HCT116 (cell line): ENCODE measurements around the gene ZNF594. TPM values are rescaled to one million over a fixed set of nuclear protein-coding genes. Genes with fewer than 3 reads are reported as not detected.

Source experiments
- ATAC-seq: fragments of 200-7000 bp; cut with Tn5 transposase; 2 replicates; pipeline ENCODE4 v1.9.1; 2020; ENCODE audit warnings: mild to moderate bottlenecking, moderate library complexity
- BruUV-seq: library from RNA; stranded (reverse); fragments of 400-500 nt; replicated peaks from 2 replicates; lab custom pipeline; 2021; lab: Mats Ljungman, UMichigan
- CTCF ChIA-PET: fragments of 300-600 bp; sonication (Branson Sonifier 250); formaldehyde crosslinking; loops from one replicate; lab custom pipeline; 2021; ENCODE audit warnings: antibody characterized with exemption; lab: Charles Lee
- POLR2A ChIA-PET: fragments of 300-600, 350-600 bp; sonication (Branson Sonifier 250); formaldehyde crosslinking; loops from one replicate; lab custom pipeline; 2021; ENCODE audit warnings: antibody characterized with exemption; lab: Charles Lee
- RAD21 ChIA-PET, 2 experiments: fragments of 300-600 bp; sonication (Branson Sonifier 250); formaldehyde crosslinking; loops; one replicate each; lab custom pipeline; 2023; ENCODE audit warnings: low total read pairs in 2 of 2; ENCODE audit not compliant: uncharacterized antibody in 2 of 2, unreplicated experiment in 2 of 2, low non-redundant PET in 1 of 2; lab: Charles Lee
- DNase-seq: peaks from one replicate; pipeline ENCODE4 v3.0.0-alpha.2; 2010; ENCODE audit warnings: low read depth, low spot score
- H2AFZ ChIP-seq: fragments of 200-600 bp; shearing (Covaris generic), sonication (generic); 2 replicates; pipeline ENCODE4 v1.6.1; 2017; ENCODE audit warnings: low read depth, mixed run types, mixed read lengths, antibody characterized with exemption, low read length; ENCODE audit not compliant: poor library complexity, severe bottlenecking
- H3K27ac ChIP-seq: 2 replicates; pipeline ENCODE4 v1.5.1; 2012; ENCODE audit warnings: low read depth, low read length
- H3K27me3 ChIP-seq: fragments of 200-600 bp; sonication (generic); 2 replicates; pipeline ENCODE4 v1.6.1; 2016; ENCODE audit warnings: mixed run types, low read length, mixed read lengths; ENCODE audit not compliant: insufficient read depth
- H3K36me3 ChIP-seq, 2 experiments: fragments of 200-500 bp in 1 of 2; fragments of 200-600 bp in 1 of 2; sonication (Bioruptor generic) in 1 of 2; sonication (generic) in 1 of 2; 2 replicates each; pipeline versions ENCODE4 v1.5.1 to v1.6.1; 2014 to 2016; ENCODE audit warnings: low read length in 2 of 2, inconsistent platforms in 1 of 2, mixed read lengths in 1 of 2, mixed run types in 1 of 2; ENCODE audit not compliant: insufficient read depth in 2 of 2, control insufficient read depth in 1 of 2
- H3K4me1 ChIP-seq, 2 experiments: fragments of 200-600 bp in 1 of 2; sonication (generic) in 1 of 2; 2 replicates each; pipeline versions ENCODE4 v1.5.1 to v1.6.1; 2012 to 2017; ENCODE audit warnings: low read length in 2 of 2, inconsistent platforms in 1 of 2, mild to moderate bottlenecking in 1 of 2, mixed read lengths in 1 of 2, mixed run types in 1 of 2, moderate library complexity in 1 of 2; ENCODE audit not compliant: insufficient read depth in 2 of 2, control insufficient read depth in 1 of 2
- H3K4me2 ChIP-seq: fragments of 200-600 bp; sonication (generic); 2 replicates; pipeline ENCODE4 v1.6.1; 2017; ENCODE audit warnings: mixed run types, low read length, mixed read lengths
- H3K4me3 ChIP-seq, 2 experiments: fragments of 200-600 bp in 1 of 2; sonication (generic) in 1 of 2; replicated peaks in 1 of 2; 2 replicates each; pipeline ENCODE4 v1.5.1; 2011 to 2016; ENCODE audit warnings: low read length in 2 of 2, control low read depth in 1 of 2, low read depth in 1 of 2, mild to moderate bottlenecking in 1 of 2, mixed read lengths in 1 of 2, mixed run types in 1 of 2
- H3K79me2 ChIP-seq: fragments of 200-600 bp; sonication (generic); 2 replicates; pipeline ENCODE4 v1.6.1; 2017; ENCODE audit warnings: mild to moderate bottlenecking, mixed run types, low read length, moderate library complexity, mixed read lengths; ENCODE audit not compliant: insufficient read depth
- H3K9ac ChIP-seq: fragments of 200-600 bp; sonication (generic); 2 replicates; pipeline ENCODE4 v1.6.1; 2016; ENCODE audit warnings: low read length, mixed read lengths
- H3K9me2 ChIP-seq: fragments of 200-600 bp; sonication (generic), shearing (Covaris generic); 2 replicates; pipeline ENCODE4 v1.6.1; 2017; ENCODE audit warnings: mixed run types, mild to moderate bottlenecking, moderate library complexity; ENCODE audit not compliant: insufficient read depth
- H3K9me3 ChIP-seq, 2 experiments: fragments of 200-500 bp in 1 of 2; fragments of 200-600 bp in 1 of 2; sonication (Bioruptor generic) in 1 of 2; sonication (generic) in 1 of 2; 2 replicates each; pipeline ENCODE4 v1.6.1; 2014 to 2017; ENCODE audit warnings: low read length in 2 of 2, mixed read lengths in 2 of 2, inconsistent platforms in 1 of 2, low read depth in 1 of 2, mild to moderate bottlenecking in 1 of 2, mixed run types in 1 of 2, moderate library complexity in 1 of 2; ENCODE audit not compliant: control insufficient read depth in 1 of 2, insufficient read depth in 1 of 2
- H4K20me1 ChIP-seq: fragments of 200-600 bp; sonication (generic), shearing (Covaris generic); 2 replicates; pipeline ENCODE4 v1.6.1; 2017; ENCODE audit warnings: mixed run types, mild to moderate bottlenecking, moderate library complexity; ENCODE audit not compliant: insufficient read depth
- CEBPB ChIP-seq: IDR thresholded peaks from 2 replicates; pipeline ENCODE4 v1.6.1; 2012; ENCODE audit warnings: low read depth
- EGR1 ChIP-seq: IDR thresholded peaks from 2 replicates; pipeline ENCODE4 v1.6.1; 2012; ENCODE audit warnings: low read depth
- ELF1 ChIP-seq: IDR thresholded peaks from 2 replicates; pipeline ENCODE4 v1.6.1; 2012; ENCODE audit warnings: low read depth, borderline replicate concordance
- EZH2 ChIP-seq: fragments of 200-600 bp; sonication (generic); IDR thresholded peaks from 2 replicates; pipeline ENCODE4 v1.6.1; 2017; ENCODE audit warnings: antibody characterized with exemption, mixed run types
- EZH2phosphoT487 ChIP-seq: fragments of 200-600 bp; IDR thresholded peaks from 2 replicates; pipeline ENCODE4 v1.6.1; 2018; ENCODE audit warnings: antibody characterized with exemption, borderline replicate concordance
- POLR2A ChIP-seq: IDR thresholded peaks from 2 replicates; pipeline ENCODE4 v1.7.0; 2011; ENCODE audit warnings: borderline replicate concordance; ENCODE audit not compliant: insufficient read depth, insufficient read length; ENCODE audit errors: extremely low read depth
- SP1 ChIP-seq: IDR thresholded peaks from 2 replicates; pipeline ENCODE4 v1.6.1; 2012; ENCODE audit warnings: low read depth
- SRF ChIP-seq: IDR thresholded peaks from 2 replicates; pipeline ENCODE4 v1.6.1; 2012; ENCODE audit warnings: low read depth
- TCF7L2 ChIP-seq: IDR thresholded peaks from 2 replicates; pipeline ENCODE4 v1.7.0; 2011; ENCODE audit warnings: borderline replicate concordance, inconsistent platforms; ENCODE audit not compliant: insufficient read depth, insufficient read length; ENCODE audit errors: extremely low read depth
- YY1 ChIP-seq: IDR thresholded peaks from 2 replicates; pipeline ENCODE4 v1.6.1; 2011; ENCODE audit warnings: low read length, low read depth, moderate library complexity, mild to moderate bottlenecking; ENCODE audit not compliant: insufficient replicate concordance; ENCODE audit errors: extremely low read depth
- ZNF274 ChIP-seq: fragments of 200-500 bp; sonication (Bioruptor generic); IDR thresholded peaks from 2 replicates; pipeline ENCODE4 v1.6.1; 2014; ENCODE audit warnings: mild to moderate bottlenecking, low read depth, low read length, inconsistent platforms
- intact Hi-C: fragments of 100-400 bp; cut with micrococcal nuclease; formaldehyde crosslinking; loops from 2 replicates; pipeline ENCODE4 v1.10.0; 2022
- total RNA-seq: library from RNA; stranded (reverse); gene quantifications from one replicate; pipeline ENCODE4 v1.2.1, GENCODE V29; 2021; ENCODE audit not compliant: unreplicated experiment
- TF ChIP-seq, protein P1 (sequence below): IDR thresholded peaks from 2 replicates; pipeline ENCODE4 v1.6.1; 2012
- TF ChIP-seq, protein P2 (sequence below): IDR thresholded peaks from 2 replicates; pipeline ENCODE4 v1.6.1; 2011; ENCODE audit warnings: mild to moderate bottlenecking, low read length, moderate library complexity; ENCODE audit not compliant: insufficient replicate concordance; ENCODE audit errors: extremely low read depth

ZNF594 gene
- total RNA-seq, 1 experiment from 2014 or later, result 8.3 TPM

DNA sequence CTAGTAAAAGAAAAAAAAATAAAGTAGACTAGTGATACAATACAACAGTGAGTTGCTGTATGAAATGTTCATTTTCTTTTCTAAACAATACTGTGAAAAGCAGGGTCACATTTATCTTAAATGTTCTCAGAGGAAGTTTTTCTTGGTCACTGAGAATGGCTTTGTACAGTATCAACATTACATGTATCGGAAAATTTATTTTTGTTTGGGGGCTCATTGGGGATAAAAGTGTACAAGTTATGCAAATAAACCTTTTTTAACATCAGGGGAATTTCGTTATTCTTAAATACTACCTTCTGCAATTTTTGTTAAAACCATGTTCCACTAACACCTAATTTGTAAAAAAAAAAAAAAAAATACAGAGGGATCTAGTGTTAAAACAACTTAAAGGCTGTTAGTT, 8.7 kb upstream of the ZNF594 start:
- Histone ChIP-seq H3K4me3 (no peak overlapping the region), H3K27ac (no peak overlapping the region), H4K20me1 (no peaks in the 10 kb centered on the region), H3K9me2 (no peaks in the 10 kb centered on the region), H3K4me1 (peaks cover 0 to 4% of the 10 kb centered on the region in 2 experiments; a peak in 1 of 4 replicates), H3K79me2 (no peaks in the 10 kb centered on the region), H3K4me2 (no peak overlapping the region), H3K9ac (no peak overlapping the region), H3K36me3 (no peaks in the 10 kb centered on the region), H3K27me3 (no peaks in the 10 kb centered on the region), H2AFZ (no peak overlapping the region), H3K9me3 (no peaks in the 10 kb centered on the region)
- BruUV-seq, result no TSS peak
- ATAC-seq, result no peak
- ChIA-PET CTCF (no interaction called here), RAD21 (no interaction called here), POLR2A (no interaction called here)
- intact Hi-C loops, result no loop called here
- no peak for DNase-seq
- no peak for TF ChIP-seq ELF1
- no peak for TF ChIP-seq SRF
- no peak for TF ChIP-seq EZH2phosphoT487

DNA sequence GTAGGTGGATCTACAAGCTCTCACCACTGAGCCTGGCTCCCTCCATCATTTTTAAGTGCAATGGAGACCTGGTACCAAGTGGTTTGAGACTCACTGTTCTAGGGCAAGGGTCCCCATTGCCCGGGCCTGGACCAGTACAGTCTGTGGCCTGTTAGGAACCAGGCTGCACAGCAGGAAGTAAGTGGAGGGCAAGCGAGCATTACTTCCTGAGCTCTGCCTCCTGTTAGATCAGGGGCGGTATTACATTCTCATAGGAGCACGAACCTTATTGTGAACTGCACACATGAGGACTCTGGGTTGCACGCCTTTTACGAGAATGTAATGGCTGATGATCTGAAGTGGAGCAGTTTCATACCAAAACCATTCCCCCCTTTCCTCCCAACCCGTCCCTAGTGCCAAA, 6.8 kb upstream of the ZNF594 start:
- Histone ChIP-seq H4K20me1 (no peaks in the 10 kb centered on the region), H3K4me2 (no peak overlapping the region), H3K79me2 (no peaks in the 10 kb centered on the region), H3K36me3 (no peaks in the 10 kb centered on the region), H3K9me3 (no peaks in the 10 kb centered on the region), H3K9me2 (no peaks in the 10 kb centered on the region), H3K9ac (no peak overlapping the region), H3K27ac (no peak overlapping the region), H2AFZ (no peak overlapping the region), H3K4me3 (no peak overlapping the region), H3K27me3 (no peaks in the 10 kb centered on the region), H3K4me1 (no peaks in the 10 kb centered on the region)
- BruUV-seq, result no TSS peak
- ChIA-PET RAD21 (no interaction called here), CTCF (interaction anchor here (0.8 kb wide), 1 partner anchor 1238 kb away, joined by 4 read pairs; no protein-coding TSS in a partner anchor), POLR2A (no interaction called here)
- intact Hi-C loops, result loop anchor here (10.0 kb wide), 2 partner anchors 84 to 236 kb away; partner anchors contain the start of genes C1QBP, USP6 and ZNF232
- TF ChIP-seq ELF1 (no peak), EZH2 (no peak), TCF7L2 (no peak), POLR2A (no peak), SP1 (no peak), EGR1 (no peak), YY1 (no peak), CEBPB (no peak), SRF (no peak), ZNF274 (no peak)
- TF ChIP-seq, protein P1, sequence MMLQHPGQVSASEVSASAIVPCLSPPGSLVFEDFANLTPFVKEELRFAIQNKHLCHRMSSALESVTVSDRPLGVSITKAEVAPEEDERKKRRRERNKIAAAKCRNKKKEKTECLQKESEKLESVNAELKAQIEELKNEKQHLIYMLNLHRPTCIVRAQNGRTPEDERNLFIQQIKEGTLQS, result no peak
- TF ChIP-seq, protein P2, sequence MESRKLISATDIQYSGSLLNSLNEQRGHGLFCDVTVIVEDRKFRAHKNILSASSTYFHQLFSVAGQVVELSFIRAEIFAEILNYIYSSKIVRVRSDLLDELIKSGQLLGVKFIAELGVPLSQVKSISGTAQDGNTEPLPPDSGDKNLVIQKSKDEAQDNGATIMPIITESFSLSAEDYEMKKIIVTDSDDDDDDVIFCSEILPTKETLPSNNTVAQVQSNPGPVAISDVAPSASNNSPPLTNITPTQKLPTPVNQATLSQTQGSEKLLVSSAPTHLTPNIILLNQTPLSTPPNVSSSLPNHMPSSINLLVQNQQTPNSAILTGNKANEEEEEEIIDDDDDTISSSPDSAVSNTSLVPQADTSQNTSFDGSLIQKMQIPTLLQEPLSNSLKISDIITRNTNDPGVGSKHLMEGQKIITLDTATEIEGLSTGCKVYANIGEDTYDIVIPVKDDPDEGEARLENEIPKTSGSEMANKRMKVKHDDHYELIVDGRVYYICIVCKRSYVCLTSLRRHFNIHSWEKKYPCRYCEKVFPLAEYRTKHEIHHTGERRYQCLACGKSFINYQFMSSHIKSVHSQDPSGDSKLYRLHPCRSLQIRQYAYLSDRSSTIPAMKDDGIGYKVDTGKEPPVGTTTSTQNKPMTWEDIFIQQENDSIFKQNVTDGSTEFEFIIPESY, result no peak
- DNase-seq, result no peak
- no peak for ATAC-seq
